HG03342 (cell line): ENCODE data around the gene UMODL1.

Source experiments
- ATAC-seq: cut with Tn5 transposase; IDR thresholded peaks from one replicate; pipeline ENCODE4 v1.9.1; 2021; ENCODE audit warnings: mild to moderate bottlenecking, moderate library complexity; ENCODE audit not compliant: unreplicated experiment

The UMODL1 gene

GRCh38 chr21:42125571-42126544 lies 54.7 kb downstream of the UMODL1 start:
- ATAC-seq = no peak

DNA sequence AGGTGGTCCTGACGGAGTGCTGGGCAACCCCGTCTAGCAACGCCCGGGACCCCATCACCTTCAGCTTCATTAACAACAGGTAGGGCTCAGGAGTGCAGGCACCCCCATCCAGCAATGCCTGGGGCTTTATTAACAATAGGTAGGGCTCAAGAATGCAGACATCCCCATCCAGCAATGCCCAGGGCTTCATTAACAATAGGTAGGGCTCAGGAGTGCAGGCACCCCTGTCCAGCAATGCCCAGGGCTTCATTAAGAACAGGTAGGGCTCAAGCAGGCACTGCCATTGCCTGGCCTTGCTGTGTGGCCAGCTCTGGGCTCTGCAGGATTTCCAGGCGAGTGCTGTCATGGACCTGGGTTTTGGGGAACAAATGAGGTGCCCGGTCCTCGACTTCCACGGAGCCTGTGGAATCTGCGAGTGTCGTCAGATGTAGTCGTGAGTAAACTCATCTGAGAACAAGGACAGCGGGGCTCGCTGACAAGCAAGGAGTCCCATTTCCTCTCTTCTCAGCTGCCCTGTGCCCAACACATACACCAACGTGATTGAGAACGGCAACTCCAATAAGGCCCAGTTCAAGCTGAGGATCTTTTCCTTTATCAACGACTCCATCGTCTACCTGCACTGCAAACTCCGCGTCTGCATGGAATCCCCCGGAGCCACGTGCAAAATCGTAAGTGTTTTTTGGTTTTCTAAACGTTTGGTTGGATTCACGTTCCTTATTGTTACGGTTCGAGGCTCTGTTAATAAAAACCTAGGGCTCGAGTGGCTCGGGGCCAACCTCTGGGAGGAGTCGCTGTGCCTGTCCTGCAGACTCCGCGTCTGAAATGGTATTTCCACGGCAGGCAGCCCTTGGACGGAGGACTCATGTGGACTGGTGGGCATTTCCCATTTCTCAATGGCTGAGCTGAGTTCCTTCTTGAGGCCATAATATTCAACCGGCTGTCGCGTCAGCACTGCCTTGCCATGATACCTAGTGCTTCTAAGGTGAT lies 56.3 kb downstream of the UMODL1 start:
- ATAC-seq = no peak

GRCh38 chr21:42129300-42130266 lies 58.5 kb downstream of the UMODL1 start:
- ATAC-seq = no peak

GRCh38 chr21:42130441-42130840 lies 59.3 kb downstream of the UMODL1 start:
- ATAC-seq = no peak

GRCh38 chr21:42132183-42132582 lies 61.1 kb downstream of the UMODL1 start:
- no peak for ATAC-seq

GRCh38 chr21:42133131-42133530 lies 62.0 kb downstream of the UMODL1 start:
- ATAC-seq = no peak

DNA sequence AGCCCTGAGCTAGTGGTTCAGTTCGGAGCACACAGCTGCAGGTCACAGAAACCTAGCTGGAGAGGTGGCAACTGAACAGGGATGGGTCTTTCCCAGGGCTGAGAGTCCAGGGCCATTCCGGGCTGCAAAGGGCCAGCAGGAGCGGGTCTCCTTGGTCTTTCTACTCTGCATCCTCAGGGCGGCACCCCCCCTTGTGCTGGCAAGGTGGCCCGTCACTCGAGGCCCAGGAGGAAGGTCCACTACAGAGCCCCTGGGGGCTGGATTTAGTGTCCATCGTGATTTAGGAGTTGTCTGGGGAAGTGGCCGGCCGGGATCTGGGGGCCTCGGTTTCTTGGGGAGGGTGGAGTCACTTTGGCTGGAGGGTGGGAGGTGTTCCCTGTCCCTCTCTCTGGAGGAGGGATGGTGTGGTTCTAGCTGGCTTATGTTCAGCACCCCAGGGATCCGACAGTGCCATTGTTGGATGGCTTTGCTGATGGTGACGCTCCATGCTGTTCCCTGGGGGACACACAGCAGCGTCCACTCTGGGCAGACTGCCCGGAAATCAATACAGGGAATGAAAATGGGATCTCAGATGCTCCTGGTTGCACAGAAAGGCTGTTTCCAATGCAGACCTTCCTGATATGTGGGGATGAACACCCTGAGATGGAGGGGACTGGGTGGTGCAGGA lies 64.4 kb downstream of the UMODL1 start:
- no peak for ATAC-seq

- ATAC-seq = no peak
Observed at GRCh38 chr21:42137191-42137904, 66.2 kb downstream of the UMODL1 start.

GRCh38 chr21:42140196-42140934 lies 69.2 kb downstream of the UMODL1 start:
- no peak for ATAC-seq

GRCh38 chr21:42141643-42142042 lies 70.5 kb downstream of the UMODL1 start:
- ATAC-seq = no peak

DNA sequence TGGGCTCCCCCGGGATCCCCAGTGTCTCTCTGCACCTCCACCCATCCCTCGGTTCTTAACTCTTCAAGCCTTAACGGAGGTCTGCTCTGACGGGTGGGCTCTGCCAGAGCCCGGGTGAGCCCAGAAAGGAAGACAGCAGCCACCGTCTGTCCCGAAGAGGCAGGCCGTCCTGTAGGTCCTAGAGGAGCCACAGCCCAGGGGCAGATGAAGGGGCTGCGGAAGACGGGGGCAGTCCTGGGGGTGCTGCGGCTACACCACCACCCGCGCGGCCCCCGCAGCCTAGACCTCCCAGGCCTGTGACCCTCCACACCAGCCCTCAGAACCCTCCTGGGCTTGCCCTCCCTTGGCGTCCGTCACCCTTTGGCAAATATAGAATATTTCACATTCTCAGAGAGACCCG lies 71.0 kb downstream of the UMODL1 start:
- ATAC-seq = no peak

GRCh38 chr21:42142627-42143026 lies 71.5 kb downstream of the UMODL1 start:
- ATAC-seq = no peak

- ATAC-seq = no peak
Observed at GRCh38 chr21:42143111-42143510, 72.0 kb downstream of the UMODL1 start.

DNA sequence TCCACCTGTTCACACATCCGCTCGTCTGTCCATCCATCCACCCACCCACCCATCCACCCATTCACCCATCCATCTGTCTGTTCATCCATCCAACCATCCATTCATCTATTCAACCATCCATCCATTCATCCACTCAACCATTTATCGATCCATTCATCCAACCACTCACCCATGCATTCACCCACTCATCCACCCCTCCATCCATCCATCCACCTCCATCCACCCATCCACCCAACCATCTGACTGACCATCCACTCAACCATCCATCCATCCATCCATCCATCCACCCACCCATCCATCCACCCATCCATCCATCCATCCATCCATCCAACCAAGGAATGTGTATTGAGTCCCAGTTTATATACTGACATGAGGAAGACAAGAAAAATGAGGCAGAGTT lies 73.1 kb downstream of the UMODL1 start:
- ATAC-seq = no peak

GRCh38 chr21:42144679-42145568 lies 73.8 kb downstream of the UMODL1 start:
- ATAC-seq = no peak

GRCh38 chr21:42145569-42146272 lies 74.6 kb downstream of the UMODL1 start:
- no peak for ATAC-seq

DNA sequence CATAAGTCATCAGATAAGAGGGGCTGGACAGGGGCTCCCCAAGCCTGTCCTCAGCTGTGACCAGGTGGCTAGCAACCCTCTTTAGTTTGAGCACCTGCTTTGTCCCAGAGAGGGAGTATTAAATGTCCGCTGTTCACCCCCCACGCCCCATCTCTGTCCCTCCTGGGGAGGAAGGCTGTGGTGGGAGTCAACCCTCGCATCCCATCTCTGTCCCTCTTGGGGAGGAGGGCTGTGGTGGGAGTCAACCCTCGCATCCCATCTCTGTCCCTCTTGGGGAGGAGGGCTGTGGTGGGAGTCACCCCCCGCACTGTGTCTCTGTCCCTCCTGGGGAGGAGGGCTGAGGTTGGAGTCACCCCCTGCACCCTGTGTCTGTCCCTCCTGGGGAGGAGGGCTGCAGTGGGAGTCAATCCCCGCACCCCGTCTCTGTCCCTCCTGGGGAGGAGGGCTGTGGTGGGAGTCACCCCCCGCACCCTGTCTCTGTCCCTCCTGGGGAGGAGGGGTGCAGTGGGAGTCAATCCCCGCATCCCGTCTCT lies 75.2 kb downstream of the UMODL1 start:
- ATAC-seq = no peak
